HEK293 (cell line): Measurements from ENCODE around the gene RINT1.

Experiments
- ATF2 ChIP-seq: fragments of 450-650 bp; formaldehyde crosslinking; IDR thresholded peaks from 2 replicates; pipeline ENCODE4 v1.5.1; 2016; ENCODE audit warnings: missing biosample characterization, missing genetic modification characterization, low read depth
- HOXC10 ChIP-seq: sonication (generic); formaldehyde crosslinking; IDR thresholded peaks from 2 replicates; pipeline ENCODE4 v1.8.1; 2023; ENCODE audit warnings: mild to moderate bottlenecking, missing genetic modification reagents
- PRDM4 ChIP-seq: fragments of 450-650 bp; formaldehyde crosslinking; IDR thresholded peaks from 2 replicates; pipeline ENCODE4 v1.5.1; 2017; ENCODE audit warnings: missing biosample characterization, missing genetic modification characterization
- TRIM28 ChIP-seq: IDR thresholded peaks from 2 replicates; pipeline ENCODE4 v1.6.1; 2011; ENCODE audit warnings: low read length, control low read depth, borderline replicate concordance
- ZBTB7A ChIP-seq: fragments of 450-650 bp; formaldehyde crosslinking; IDR thresholded peaks from 2 replicates; pipeline ENCODE4 v1.5.1; 2016; ENCODE audit warnings: low read depth, missing biosample characterization, missing genetic modification characterization
- ZFHX2 ChIP-seq: fragments of 450-650 bp; formaldehyde crosslinking; conservative IDR thresholded peaks from 2 replicates; pipeline ENCODE4 v1.5.1; 2016; ENCODE audit warnings: missing biosample characterization, missing genetic modification characterization
- ZFP41 ChIP-seq: fragments of 450-650 bp; formaldehyde crosslinking; IDR thresholded peaks from 2 replicates; pipeline ENCODE4 v1.5.1; 2016; ENCODE audit warnings: missing biosample characterization, missing genetic modification characterization, borderline replicate concordance
- ZFP69B ChIP-seq: fragments of 450-650 bp; formaldehyde crosslinking; IDR thresholded peaks from 2 replicates; pipeline ENCODE4 v1.5.1; 2016; ENCODE audit warnings: missing biosample characterization, missing genetic modification characterization
- ZIC2 ChIP-seq: fragments of 450-650 bp; formaldehyde crosslinking; IDR thresholded peaks from 2 replicates; pipeline ENCODE4 v1.5.1; 2016; ENCODE audit warnings: missing biosample characterization, missing genetic modification characterization
- ZNF157 ChIP-seq: fragments of 450-650 bp; formaldehyde crosslinking; IDR thresholded peaks from 2 replicates; pipeline ENCODE4 v1.5.1; 2016; ENCODE audit warnings: missing biosample characterization, missing genetic modification characterization
- ZNF16 ChIP-seq: fragments of 450-650 bp; formaldehyde crosslinking; IDR thresholded peaks from 2 replicates; pipeline ENCODE4 v1.5.1; 2016; ENCODE audit warnings: low read depth, missing biosample characterization, missing genetic modification characterization
- ZNF292 ChIP-seq: fragments of 450-650 bp; formaldehyde crosslinking; IDR thresholded peaks from 2 replicates; pipeline ENCODE4 v1.5.1; 2016; ENCODE audit warnings: low read depth, missing biosample characterization, missing genetic modification characterization, borderline replicate concordance
- ZNF302 ChIP-seq: fragments of 450-650 bp; formaldehyde crosslinking; IDR thresholded peaks from 2 replicates; pipeline ENCODE4 v1.5.1; 2016; ENCODE audit warnings: missing biosample characterization, missing genetic modification characterization, low read depth
- ZNF354C ChIP-seq: fragments of 450-650 bp; formaldehyde crosslinking; IDR thresholded peaks from 2 replicates; pipeline ENCODE4 v1.5.1; 2016; ENCODE audit warnings: missing biosample characterization, missing genetic modification characterization, low read depth, borderline replicate concordance
- ZNF362 ChIP-seq: fragments of 450-650 bp; formaldehyde crosslinking; IDR thresholded peaks from 2 replicates; pipeline ENCODE4 v1.5.1; 2016; ENCODE audit warnings: missing biosample characterization, missing genetic modification characterization
- ZNF423 ChIP-seq: fragments of 450-650 bp; formaldehyde crosslinking; IDR thresholded peaks from 2 replicates; pipeline ENCODE4 v1.5.1; 2016; ENCODE audit warnings: missing biosample characterization, missing genetic modification characterization
- ZNF473 ChIP-seq: fragments of 450-650 bp; formaldehyde crosslinking; IDR thresholded peaks from 2 replicates; pipeline ENCODE4 v1.5.1; 2017; ENCODE audit warnings: missing biosample characterization, missing genetic modification characterization
- ZNF518A ChIP-seq: fragments of 450-650 bp; formaldehyde crosslinking; conservative IDR thresholded peaks from 2 replicates; pipeline ENCODE4 v1.5.1; 2016; ENCODE audit warnings: low read depth, missing biosample characterization, missing genetic modification characterization
- ZNF521 ChIP-seq: fragments of 450-650 bp; formaldehyde crosslinking; IDR thresholded peaks from 2 replicates; pipeline ENCODE4 v1.5.1; 2017; ENCODE audit warnings: missing biosample characterization, mild to moderate bottlenecking, missing genetic modification characterization
- ZNF544 ChIP-seq: fragments of 450-650 bp; formaldehyde crosslinking; IDR thresholded peaks from 2 replicates; pipeline ENCODE4 v1.5.0; 2017; ENCODE audit warnings: missing biosample characterization, missing genetic modification characterization
- ZNF585B ChIP-seq: fragments of 450-650 bp; formaldehyde crosslinking; IDR thresholded peaks from 2 replicates; pipeline ENCODE4 v1.5.1; 2016; ENCODE audit warnings: missing biosample characterization, missing genetic modification characterization
- ZNF645 ChIP-seq: fragments of 450-650 bp; formaldehyde crosslinking; IDR thresholded peaks from 2 replicates; pipeline ENCODE4; 2016; ENCODE audit warnings: missing biosample characterization, missing genetic modification characterization
- ZNF658 ChIP-seq: fragments of 450-650 bp; formaldehyde crosslinking; IDR thresholded peaks from 2 replicates; pipeline ENCODE4; 2016; ENCODE audit warnings: missing biosample characterization, missing genetic modification characterization
- ZNF747 ChIP-seq: fragments of 450-650 bp; formaldehyde crosslinking; IDR thresholded peaks from 2 replicates; pipeline ENCODE4 v1.5.1; 2016; ENCODE audit warnings: missing biosample characterization, missing genetic modification characterization
- ZNF830 ChIP-seq: fragments of 450-650 bp; IDR thresholded peaks from 2 replicates; pipeline ENCODE4 v1.5.0; 2018; ENCODE audit warnings: missing biosample characterization, missing genetic modification characterization, low read depth, mild to moderate bottlenecking, moderate library complexity
- ZSCAN23 ChIP-seq: fragments of 450-650 bp; formaldehyde crosslinking; IDR thresholded peaks from 2 replicates; pipeline ENCODE4 v1.5.1; 2016; ENCODE audit warnings: missing biosample characterization, missing genetic modification characterization
- ZSCAN5A ChIP-seq: fragments of 450-650 bp; formaldehyde crosslinking; IDR thresholded peaks from 2 replicates; pipeline ENCODE4 v1.5.1; 2016; ENCODE audit warnings: missing biosample characterization, missing genetic modification characterization
- ZXDB ChIP-seq: fragments of 450-650 bp; formaldehyde crosslinking; IDR thresholded peaks from 2 replicates; pipeline ENCODE4 v1.5.1; 2016; ENCODE audit warnings: missing biosample characterization, missing genetic modification characterization

The RINT1 gene

GRCh38 chr7:105581066-105581811 is 49.2 kb downstream of the RINT1 start, which contains the start of gene EFCAB10 (continued):
- TF ChIP-seq ZSCAN5A (tag by site-specific recombination) (no peak), ZFP41 (tag by site-specific recombination) (no peak), ATF2 (tag by site-specific recombination) (0 out of 2 replicates have a peak, but pooled peaks have one; percentile 18), ZNF16 (tag by site-specific recombination) (no peak), ZNF518A (tag by site-specific recombination) (0 out of 2 replicates have a peak, but pooled peaks have one; percentile 15), ZFHX2 (tag by site-specific recombination) (no peak), HOXC10 (CRISPR knock-in tag) (no peak), ZFP69B (tag by site-specific recombination) (no peak), ZXDB (tag by site-specific recombination) (0 out of 2 replicates have a peak, but pooled peaks have one; percentile 42), ZNF354C (tag by site-specific recombination) (no peak), ZNF292 (tag by site-specific recombination) (no peak), ZNF302 (tag by site-specific recombination) (no peak), ZNF747 (tag by site-specific recombination) (no peak), ZNF521 (no peak), ZBTB7A (tag by site-specific recombination) (no peak), ZNF544 (tag by site-specific recombination) (no peak), ZNF362 (tag by site-specific recombination) (no peak), TRIM28 (no peak), ZIC2 (peak; percentile 33), ZNF423 (tag by site-specific recombination) (no peak), ZNF157 (tag by site-specific recombination) (no peak), ZNF645 (no peak), ZSCAN23 (tag by site-specific recombination) (no peak), ZNF658 (no peak), ZNF473 (no peak), PRDM4 (tag by site-specific recombination) (no peak), ZNF585B (no peak), ZNF830 (tag by site-specific recombination) (no peak)
